Tibial nerve (tissue), 4 donors: ENCODE results near the gene C13orf46.

Source experiments
- EP300 ChIP-seq, 2 donors: sonication (generic); formaldehyde crosslinking; IDR thresholded peaks; one replicate each; pipeline ENCODE4 v1.6.1; 2017; ENCODE audit warnings: antibody characterized with exemption in 2 of 2, mild to moderate bottlenecking in 1 of 2
- POLR2A ChIP-seq, 2 donors: fragments of 450-650 bp; IDR thresholded peaks; one replicate each; pipeline ENCODE4 v1.6.1; 2017; ENCODE audit warnings: antibody characterized with exemption in 2 of 2, mild to moderate bottlenecking in 2 of 2, moderate library complexity in 2 of 2
- TF ChIP-seq, protein P1 (sequence below), 5 experiments: fragments of 200-600 bp in 3 of 5; fragments of 450-650 bp in 2 of 5; sonication (generic) in 3 of 5; IDR thresholded peaks; one replicate each; pipeline ENCODE4 v1.5.1; 2016 to 2019; ENCODE audit warnings: antibody characterized with exemption in 5 of 5, mild to moderate bottlenecking in 3 of 5, moderate library complexity in 2 of 5

DNA sequence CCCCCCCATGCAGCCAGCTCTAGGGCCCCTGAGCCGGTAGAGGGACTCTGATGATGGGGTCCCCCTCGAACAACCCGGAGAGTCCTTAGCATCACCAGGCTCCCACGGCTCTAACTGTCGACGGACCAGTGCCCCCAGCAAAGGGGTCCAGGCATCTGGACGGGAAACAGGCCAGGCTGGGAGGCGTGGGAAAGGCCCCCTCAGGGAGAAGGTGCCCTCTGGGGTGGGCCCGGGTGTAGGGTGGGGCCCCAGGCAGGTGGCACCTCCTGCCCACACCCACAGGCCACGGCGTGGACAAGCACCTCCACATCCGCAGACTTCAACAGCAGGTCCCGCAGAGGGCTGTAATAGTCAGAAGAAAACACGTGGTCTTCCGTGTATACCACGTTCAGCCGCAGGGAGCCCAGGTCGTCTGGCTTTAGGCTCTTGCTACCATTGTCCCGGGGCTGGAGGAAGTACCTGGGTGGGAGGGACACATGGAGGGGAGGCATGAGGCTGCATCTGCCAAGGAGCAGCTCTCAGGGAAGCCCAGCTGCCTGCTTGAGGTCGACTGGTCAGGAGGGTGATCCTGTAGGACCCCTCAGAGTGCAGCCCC, 44.7 kb upstream of the C13orf46 start:
- TF ChIP-seq, protein P1, sequence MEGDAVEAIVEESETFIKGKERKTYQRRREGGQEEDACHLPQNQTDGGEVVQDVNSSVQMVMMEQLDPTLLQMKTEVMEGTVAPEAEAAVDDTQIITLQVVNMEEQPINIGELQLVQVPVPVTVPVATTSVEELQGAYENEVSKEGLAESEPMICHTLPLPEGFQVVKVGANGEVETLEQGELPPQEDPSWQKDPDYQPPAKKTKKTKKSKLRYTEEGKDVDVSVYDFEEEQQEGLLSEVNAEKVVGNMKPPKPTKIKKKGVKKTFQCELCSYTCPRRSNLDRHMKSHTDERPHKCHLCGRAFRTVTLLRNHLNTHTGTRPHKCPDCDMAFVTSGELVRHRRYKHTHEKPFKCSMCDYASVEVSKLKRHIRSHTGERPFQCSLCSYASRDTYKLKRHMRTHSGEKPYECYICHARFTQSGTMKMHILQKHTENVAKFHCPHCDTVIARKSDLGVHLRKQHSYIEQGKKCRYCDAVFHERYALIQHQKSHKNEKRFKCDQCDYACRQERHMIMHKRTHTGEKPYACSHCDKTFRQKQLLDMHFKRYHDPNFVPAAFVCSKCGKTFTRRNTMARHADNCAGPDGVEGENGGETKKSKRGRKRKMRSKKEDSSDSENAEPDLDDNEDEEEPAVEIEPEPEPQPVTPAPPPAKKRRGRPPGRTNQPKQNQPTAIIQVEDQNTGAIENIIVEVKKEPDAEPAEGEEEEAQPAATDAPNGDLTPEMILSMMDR (IDR thresholded peaks at IDR 0.05) = no peak
- TF ChIP-seq POLR2A (IDR thresholded peaks at IDR 0.05) (no peak), EP300 (IDR thresholded peaks at IDR 0.05) (no peak)
